GM19463 (cell line): ENCODE data around the gene COL23A1.
A peak's percentile ranks its signal among the peaks of the same experiment; 100 is the strongest.

ENCODE experiments used
- ATAC-seq: cut with Tn5 transposase; IDR thresholded peaks from one replicate; pipeline ENCODE4 v1.9.1; 2021; ENCODE audit warnings: mild to moderate bottlenecking, moderate library complexity; ENCODE audit not compliant: unreplicated experiment

The COL23A1 gene

DNA sequence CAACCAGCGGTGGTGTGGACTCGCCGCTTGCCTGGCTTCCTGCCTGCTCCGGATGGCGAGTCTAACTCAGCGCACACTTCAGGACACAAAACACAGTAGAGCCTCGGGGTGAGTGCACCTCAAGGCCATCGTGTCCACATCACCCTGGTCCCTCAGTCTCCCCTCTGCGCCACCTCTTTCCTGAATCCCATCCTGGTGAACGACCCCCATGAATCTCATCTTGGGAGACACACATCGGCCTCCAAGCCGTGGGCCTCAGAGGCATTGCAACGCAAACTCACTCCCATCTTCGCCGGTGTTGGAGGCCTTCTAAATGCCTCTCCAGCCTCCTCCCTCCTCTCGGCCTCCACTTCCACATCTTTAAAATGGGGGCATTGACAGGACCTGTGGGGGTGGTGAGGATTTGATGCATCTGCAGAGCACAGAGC lies 124.3 kb downstream of the COL23A1 start:
- ATAC-seq = no peak

DNA sequence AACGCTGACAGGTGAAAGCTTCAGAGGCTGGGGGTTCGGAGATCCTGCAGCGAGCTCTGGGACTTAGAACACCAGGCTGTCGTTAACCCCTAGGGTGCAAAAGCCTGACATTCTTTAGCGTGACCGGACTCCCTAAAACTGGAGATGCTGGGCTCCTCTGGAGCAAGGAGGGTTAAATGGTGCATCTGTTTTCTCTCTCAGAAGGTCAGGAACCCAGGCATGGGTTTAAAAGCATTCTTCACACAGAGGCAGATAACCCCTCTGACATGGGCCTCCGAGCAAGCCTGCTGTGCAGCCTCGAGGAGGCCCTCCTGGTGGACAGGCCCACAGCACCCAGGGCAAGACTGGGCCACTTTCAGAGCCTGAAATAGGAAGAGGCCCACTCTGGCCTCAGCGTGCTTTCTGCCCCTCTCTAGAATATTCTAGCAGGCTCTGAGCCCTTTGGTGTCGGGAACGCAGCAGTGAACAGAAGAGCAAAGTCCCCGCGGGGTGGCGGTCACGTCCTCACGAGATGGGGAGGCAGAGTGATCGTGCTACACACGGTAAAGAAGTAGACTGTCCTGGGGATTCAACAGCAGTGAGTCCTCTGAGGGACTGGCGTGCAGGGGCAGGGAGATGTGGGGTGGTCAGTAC lies 124.8 kb downstream of the COL23A1 start:
- no peak for ATAC-seq

DNA sequence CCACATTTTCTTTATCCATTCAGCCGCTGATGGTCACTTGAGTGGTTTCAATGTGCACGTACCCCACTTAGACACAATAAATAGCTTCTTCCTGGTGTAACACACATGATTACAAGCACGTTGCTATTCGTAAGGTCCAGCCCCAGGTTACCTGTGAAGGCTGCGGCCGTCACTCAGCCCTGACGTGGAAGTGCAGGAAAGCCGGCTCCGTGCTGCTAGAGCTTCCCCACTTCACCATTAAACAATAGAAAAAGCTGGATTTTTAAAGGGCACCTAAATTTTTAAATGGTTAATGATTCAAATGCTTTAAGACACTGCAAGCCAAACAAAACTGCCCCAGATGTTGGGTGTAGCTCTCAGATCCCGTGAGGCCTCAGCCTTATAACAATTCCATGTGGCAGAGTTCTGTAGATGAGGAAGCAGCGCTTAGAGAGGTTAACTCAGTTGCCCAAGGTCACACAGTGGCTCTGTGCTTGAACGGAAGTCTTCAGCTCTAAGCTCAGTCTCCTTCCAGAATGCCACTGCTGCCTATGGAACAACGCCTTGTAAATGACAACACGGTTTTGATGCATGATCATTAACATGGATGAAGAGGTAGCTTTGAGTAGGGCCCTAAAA lies 125.7 kb downstream of the COL23A1 start:
- no peak for ATAC-seq

DNA sequence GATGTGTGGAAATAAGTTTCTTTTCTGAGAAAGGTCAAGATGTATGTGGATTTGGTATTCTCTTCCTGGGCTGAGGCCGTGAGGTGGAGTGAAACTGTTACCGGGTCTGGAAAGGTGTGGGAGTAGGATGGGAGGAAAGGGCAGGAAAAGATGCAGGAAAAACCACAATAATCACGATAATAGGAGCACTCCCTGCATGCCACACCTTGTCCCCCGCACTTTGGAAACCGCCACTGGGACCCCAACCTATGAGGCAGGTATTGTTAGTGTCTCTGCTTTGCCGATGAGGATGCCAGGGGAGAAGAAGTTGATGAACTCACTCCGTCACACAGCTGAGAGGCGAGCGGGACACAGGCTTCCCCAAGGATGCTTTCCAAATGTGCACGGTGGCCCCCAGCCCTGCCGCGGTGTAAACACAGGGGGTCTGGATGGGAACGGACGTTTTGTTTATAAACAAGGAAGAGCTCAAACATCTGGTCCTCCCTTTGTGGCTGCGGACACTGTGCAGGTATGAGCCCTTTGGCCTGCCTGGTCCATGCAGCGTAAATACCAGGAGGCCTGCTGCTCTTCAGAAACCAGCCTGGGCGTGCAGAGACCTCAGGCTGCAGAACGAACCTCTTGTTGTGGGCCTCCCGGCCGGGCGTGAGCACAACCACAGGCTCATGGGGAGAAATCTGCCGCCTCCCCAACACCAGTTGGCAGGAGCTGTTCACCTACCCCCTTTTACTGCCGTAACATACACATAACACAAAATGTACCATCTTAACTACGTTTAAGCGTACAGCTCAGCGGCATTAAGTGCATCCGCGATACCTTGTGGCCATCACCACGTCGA lies 126.7 kb downstream of the COL23A1 start:
- ATAC-seq = no peak

DNA sequence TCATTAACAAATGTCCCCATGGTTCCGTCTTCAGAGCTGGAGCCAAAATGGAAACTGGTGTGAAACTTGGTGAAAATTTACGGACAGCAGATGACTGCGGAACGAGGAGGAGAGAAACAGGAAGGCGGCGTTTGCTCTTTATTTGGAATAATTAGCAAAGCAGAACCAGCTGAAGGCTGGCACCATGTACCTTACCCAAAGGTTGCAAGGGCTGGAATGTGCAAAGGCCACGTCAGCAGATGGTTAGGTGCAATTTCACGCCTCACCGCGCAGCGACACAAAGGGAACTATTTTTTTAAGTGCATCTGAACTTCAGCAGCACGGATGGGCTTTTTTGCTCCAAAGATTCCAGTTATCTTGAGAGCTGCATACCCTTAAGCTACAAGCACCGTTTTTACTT lies 127.4 kb downstream of the COL23A1 start:
- ATAC-seq = no peak

DNA sequence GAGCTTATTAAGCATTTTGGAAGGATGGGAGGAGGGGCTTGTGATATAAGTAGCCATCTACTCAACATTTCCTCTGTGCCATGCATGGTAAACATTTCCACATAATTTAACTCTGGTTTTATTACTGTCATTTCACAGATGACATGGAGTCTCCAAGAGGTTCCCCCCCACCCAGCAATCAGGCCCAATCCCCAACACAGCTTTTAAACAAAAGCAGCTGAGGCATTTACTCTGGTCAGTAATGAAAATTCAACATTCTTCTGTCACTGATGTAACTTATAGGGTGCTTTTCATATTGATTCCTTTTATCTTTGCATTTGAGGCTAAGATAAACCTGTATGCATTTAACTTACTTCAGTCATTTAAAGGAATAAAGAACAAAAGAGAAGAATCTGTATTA lies 128.1 kb downstream of the COL23A1 start:
- ATAC-seq = no peak

DNA sequence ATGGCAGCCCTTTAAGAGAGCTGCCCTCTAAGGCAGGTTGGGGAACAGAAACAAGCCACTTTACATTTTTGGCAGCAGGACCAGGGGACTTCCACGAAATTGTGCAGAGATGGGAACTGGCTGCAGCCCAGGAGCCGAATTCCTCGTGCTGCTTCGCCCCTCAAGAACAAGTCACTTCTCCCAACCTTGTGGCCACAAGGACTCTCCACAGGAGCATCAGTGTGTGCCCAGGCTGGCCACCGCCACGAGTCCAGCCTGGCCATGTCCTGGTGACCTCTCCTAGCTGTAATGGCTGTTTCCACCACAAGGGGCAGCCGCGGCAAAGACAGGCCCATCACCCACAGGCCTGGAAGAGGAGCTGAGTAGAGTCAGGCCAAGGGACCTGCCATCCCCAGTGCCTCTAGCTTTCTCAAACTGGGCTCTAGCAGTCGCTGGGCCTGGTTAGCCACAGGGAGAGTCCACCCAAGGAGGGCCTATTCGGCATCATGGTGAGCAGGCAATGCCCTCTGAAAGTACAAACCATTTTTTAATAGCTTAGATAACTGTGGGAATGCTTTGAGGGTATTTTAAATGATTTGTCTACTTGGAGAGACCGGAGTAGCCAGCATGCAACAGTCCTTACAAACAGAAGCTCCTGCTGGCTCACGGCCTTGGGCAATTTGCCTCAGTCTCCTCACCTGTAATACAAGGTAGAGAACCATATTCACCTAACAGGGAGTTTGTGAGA lies 129.0 kb downstream of the COL23A1 start:
- peak; percentile 66 for ATAC-seq

DNA sequence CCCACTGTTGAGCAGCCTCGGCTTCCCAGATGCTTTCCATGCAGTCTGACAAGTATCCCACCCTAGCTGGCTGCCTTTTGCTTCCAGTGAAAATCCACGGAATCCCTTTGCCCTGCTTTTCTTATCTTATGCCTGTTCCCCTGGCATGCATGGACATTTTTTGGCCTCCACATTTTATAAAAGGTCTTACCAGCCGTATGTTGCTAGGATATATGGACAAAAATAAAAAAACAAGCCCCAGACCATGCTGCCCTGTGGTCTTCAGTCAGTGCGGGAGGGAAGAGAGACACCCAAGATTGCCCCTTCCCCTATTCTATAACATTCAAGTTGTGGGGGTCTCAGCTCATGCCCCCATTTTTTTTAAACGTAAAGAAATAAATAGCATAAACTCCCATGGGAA lies 129.6 kb downstream of the COL23A1 start:
- no peak for ATAC-seq

DNA sequence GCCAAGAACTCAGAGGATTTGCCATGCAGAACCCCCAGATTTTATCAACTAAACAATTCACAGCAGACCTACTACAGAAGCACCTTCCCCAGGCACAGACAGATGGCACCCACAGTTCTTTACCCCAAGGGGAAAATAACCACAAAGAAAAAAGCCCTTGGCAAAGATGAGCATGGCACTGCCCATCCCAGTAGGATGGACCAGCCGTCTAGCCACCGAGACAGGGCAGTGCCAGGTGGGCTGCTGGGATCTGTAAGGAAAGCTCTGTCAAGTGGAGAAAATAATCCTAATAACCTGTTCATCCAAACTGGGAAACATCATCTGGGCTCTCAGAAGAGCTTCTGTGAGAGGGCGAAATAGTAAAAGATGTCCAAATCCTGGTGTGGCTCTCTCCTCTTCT lies 130.0 kb downstream of the COL23A1 start:
- no peak for ATAC-seq

DNA sequence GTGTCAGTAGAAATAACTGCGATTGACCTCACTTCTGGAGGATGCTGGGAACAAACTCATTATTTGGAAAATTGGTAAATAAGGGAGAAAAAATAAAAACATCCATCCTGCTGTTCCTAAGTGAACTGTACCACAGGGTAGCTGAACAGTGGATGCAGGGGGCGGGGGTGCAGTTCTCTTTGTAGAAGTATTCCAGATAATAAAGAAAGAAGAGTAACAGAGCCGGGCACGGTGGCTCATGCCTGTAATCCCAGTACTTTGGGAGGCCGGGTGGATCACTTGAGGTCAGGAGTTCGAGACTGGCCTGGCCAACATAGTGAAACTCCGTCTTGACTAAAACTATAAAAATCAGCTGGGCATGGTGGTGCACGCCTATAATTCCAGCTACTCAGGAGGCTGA lies 132.1 kb downstream of the COL23A1 start:
- no peak for ATAC-seq

DNA sequence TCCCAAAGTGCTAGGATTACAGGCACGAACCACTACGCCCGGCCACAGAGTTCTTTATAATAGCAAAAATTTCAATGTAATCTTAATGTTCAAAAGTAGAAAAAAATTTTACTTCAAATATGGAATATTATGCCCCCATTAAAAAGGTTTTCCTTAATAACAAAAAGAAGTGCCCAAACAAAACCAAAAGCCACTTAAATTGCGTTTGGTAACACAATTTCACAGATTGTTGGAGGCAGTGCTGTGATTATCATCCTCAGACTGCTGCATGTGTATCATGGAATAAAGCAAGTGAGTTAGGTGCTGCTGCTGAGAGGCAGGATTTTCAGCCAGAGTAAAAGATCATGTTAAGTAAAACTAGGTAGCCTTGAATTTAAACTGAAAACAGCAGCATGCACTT lies 132.7 kb downstream of the COL23A1 start:
- no peak for ATAC-seq

DNA sequence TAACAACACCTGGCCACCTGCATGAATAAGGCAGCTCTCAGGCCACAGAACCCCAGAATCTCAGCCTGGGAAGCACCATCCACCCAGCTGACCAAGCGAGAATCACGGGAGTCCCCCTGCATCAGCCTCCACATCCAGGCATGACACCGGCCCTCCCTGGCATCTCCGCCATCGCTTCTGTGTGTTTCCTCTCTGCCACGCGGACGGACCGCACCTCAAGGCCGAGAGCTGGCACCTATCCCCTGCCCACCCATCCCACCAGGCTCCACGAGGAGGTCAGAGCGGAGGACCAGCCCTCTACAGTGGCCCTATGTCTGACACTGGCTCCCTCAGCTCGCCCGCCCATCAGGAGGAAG lies 134.7 kb downstream of the COL23A1 start:
- ATAC-seq = no peak

DNA sequence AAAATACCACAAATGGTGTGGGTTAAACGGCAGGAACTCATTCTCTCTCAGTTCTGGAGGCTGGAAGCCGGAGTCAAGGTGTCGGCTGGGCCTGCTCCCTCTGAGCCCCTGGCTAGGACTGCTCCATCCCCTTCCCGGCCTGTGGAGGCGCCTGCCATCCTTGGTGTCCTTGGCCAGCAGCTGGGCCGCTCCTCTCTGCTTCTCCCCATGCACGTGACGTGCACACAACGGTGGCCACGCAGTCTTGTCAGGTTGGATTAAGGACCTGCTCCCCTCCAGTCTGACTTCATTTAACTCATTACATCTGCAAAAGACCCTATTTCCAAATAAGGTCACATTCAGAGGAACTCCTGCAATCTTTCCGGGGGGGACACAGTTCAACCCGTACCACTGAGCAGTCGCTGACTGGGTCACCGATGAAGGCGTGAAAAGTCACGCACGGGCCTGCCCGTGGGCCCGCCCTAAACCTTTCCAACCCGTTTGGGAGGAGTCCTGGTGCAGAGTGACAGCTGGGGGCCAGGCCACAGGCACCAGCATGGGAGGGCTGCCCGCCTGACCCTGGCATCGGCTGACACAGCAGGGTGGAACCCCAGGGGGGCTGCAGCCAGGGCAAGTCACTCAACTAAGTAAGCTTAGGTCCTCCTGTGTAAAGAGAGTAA lies 135.2 kb downstream of the COL23A1 start:
- ATAC-seq = no peak

DNA sequence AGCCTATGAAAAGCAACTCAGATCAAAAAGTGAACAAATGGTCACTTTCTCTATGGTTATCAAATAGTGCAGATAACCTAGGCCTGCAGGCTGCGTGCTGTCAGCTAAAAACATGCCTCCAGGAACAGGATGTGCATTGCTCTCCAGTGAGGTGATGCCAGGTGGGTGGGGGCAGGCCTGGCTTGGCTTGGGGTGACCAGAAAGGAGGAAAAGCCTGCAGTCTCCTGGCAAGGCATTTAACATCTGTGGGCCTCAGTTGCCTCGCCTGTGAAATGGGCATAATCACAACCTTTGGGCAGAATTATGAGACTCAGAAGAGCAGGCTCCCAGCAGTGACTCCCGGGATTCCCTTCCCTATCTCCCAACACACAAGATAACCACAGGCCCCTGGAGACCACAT lies 135.9 kb downstream of the COL23A1 start:
- ATAC-seq = no peak

DNA sequence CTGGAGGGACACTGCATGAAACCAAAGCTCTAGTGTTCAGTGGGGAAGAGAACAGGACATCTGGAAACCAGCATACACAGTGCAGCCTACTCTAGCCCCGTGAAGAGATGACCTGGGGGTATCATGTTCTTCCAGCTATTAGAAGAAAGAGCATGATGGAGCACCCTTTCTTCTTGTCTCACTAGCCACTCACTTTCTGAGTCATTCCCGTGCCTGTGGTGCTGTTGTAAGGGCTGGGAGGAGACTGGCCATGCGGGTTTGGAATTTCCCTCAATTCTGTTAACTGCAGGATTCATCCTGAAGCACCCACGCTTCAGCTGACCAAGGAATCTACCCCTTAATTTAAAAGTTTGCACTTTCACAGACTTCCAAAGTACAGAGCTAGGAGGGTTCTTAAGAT lies 137.0 kb downstream of the COL23A1 start:
- ATAC-seq = no peak

DNA sequence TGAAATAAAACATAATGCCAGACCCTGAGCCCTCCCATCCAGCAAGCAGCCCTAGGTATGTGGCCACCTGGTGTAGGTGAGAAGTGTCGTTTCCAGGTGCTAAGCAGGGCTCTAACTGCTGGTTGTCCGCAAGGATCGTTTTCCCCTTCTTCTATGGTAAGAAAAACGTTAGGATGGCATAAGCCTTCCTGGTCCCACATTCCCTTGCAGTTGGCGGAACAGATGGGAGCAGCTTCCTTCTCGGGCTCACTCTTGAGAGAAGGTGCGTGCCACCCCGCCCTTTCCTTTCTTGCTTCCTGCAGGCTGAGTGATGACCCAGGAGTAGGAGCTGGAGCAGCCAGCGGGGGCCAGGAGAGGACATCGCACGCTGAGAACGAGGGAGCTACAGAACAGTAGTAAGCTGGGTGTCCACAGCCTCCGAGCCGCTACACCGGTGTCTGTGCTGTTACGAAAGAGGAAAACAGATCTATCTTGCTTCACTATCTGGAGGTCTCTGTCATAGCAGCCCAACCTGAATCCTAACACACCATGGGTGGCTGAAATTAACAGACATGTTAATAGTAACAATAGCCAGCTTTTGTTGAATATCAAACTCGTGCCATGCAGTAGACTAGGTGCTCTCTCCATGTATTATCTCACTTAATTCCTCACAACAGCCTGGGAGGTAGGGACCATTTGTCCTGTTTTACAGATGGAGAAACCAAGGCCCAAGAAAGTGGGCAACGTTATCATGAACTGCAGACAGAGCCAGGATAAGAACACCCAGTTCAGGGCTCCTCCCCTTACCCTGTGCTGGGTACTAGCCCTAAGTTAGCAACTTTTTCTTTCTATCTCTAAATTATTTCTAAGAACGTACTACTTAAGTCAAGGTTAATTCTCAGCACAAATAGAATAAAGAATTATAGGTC lies 139.8 kb downstream of the COL23A1 start:
- ATAC-seq = no peak

DNA sequence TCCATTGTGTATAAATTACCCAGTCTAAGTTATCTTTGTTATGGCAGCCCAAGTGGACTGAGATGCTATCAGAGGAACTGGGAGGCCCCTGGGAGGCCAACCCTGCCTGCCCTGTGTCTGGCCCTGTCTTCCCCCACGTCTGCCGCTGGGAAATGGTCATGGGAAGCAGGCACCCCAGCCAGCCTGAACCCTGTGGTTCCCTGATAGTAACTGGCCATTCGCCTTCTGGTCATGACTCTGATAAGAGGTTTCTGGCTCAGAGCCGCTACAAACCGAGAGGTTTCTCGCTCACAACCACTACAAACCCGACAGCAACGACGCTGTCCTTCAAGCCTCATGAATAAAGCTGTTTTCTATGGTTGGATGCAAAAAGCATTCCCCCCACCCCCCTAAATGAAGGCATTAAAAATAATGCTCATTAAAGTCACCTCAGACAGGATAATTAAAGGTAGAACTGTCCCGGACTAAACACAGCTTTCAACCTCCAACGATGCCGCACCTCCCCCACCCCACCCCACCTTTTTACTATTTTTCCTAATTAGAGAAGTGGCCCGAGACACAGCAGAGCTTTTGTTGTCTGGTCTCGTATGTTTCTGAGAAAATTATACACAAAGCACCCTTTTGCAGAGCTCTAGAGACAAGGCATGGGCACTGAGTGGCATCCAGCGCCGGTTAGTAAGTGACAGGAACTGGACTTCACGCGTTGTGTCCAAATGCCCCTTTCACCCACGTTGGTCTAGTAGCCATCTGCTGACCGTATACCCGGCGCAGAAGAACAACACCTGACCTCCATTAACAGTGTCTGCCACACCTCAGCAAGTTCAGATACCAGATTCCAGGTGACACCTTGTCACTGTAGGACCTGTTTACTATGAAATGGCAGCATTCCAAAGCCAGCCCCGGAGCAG lies 140.8 kb downstream of the COL23A1 start:
- no peak for ATAC-seq

DNA sequence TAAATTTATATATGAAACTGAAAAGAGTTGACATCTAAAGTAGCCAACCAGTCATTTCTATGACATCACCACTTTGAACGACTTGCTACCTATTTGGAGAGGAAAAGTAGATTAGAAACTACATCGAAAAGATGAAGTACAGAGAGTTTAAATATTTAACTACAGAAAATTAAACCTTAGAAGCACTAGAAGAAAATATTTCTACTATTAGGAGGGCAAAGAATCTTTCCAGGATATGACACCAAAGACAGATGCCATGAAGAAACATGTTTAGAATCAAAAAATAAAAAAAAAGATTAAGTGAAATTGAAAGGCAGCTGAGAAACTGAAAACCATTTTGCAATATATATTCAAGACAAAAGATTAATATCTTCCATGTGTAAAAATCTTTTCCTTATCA lies 144.7 kb downstream of the COL23A1 start:
- no peak for ATAC-seq
